ENCODE results near the gene STRBP. TPM values are rescaled to one million over a fixed set of nuclear protein-coding genes. Genes with fewer than 3 reads are reported as not detected.

STRBP gene
- total RNA-seq, 1 donor from 2014 or later: 65.9 TPM

DNA sequence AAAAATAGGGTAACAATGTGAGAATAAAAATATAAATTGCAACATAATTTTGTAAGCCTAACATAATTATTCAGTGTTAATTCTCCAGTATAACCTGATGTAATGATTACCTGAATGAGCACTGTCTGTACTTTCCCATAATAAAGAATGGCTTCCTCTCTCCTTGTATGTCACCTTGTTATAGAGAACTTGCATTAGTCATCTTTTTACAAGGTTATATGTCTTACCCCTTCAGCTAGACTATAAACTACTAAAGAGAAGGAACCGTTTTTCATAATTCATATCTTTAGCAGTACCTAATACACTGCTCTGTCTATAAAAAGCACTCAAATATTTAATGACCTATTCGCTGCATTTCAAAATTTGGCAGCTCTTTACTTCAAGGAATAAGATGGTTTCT, 19.8 kb downstream of the STRBP start:
- Mint-ChIP-seq H3K9me3 (peaks cover 9% of the 10 kb centered on the region), H3K36me3 (peaks cover 3% of the 10 kb centered on the region)
- TF ChIP-seq, protein P1, sequence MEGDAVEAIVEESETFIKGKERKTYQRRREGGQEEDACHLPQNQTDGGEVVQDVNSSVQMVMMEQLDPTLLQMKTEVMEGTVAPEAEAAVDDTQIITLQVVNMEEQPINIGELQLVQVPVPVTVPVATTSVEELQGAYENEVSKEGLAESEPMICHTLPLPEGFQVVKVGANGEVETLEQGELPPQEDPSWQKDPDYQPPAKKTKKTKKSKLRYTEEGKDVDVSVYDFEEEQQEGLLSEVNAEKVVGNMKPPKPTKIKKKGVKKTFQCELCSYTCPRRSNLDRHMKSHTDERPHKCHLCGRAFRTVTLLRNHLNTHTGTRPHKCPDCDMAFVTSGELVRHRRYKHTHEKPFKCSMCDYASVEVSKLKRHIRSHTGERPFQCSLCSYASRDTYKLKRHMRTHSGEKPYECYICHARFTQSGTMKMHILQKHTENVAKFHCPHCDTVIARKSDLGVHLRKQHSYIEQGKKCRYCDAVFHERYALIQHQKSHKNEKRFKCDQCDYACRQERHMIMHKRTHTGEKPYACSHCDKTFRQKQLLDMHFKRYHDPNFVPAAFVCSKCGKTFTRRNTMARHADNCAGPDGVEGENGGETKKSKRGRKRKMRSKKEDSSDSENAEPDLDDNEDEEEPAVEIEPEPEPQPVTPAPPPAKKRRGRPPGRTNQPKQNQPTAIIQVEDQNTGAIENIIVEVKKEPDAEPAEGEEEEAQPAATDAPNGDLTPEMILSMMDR (IDR thresholded peaks at IDR 0.05; ENCODE audit: unreplicated experiment): no peak

DNA sequence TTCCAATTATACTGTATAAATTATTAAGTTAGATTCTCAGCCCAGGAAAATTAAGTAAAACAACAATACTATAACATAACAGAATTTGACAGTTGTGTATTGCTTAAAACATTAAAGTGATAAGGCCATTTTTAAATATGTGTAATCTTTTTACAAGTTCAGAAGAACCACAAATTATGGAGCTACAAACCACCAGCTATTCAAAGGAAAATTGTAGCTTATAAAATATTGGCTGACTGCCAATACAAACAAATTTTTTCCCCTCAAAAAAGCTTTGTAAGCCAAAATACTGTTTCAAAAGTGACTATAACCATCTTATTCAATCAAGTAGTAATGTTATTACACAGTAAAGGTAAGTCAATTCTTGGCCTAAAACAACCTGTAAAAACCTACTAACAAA, 21.9 kb downstream of the STRBP start:
- Mint-ChIP-seq H3K27me3 (ENCODE audit: low read depth) (peaks cover 21% of the 10 kb centered on the region), H3K9me3 (peaks cover 9% of the 10 kb centered on the region), H3K36me3 (peaks cover 8% of the 10 kb centered on the region), H3K4me1 (peaks cover 14% of the 10 kb centered on the region), H3K4me3 (no peak overlapping the region), H3K27ac (peak overlapping the region; percentile 62)
- TF ChIP-seq, protein P1 (IDR thresholded peaks at IDR 0.05; ENCODE audit: unreplicated experiment): no peak
- no peak for DNase-seq (ENCODE audit: low spot score in 2 of 2, unreplicated experiment in 2 of 2)

More for the DNA sequence above, 19.8 kb downstream of the STRBP start:
- H3K4me3 Mint-ChIP-seq: no peak overlapping the region
- DNase-seq (ENCODE audit: low spot score in 2 of 2, unreplicated experiment in 2 of 2): no peak
- H3K27me3 Mint-ChIP-seq (ENCODE audit: low read depth): peaks cover 26% of the 10 kb centered on the region
- peaks cover 23% of the 10 kb centered on the region for H3K4me1 Mint-ChIP-seq
- no peak overlapping the region for H3K27ac Mint-ChIP-seq

DNA sequence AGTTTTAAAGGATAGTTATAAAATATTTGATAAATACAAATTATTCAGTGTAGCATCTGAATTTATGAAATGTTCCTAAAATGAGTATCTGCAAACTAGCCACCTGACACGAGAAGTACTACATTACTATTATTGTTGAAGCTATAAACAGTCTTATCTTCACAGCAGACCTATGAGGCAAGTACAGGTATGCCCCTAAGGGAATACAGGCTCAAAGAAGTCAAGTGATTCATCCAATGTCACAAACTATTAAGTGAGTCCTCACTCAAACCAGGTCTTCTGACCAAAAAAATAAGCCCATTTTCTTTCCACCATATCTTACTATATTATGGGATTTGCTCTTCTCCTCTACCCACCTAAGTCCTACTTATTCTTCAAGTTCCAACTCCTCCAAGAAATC, 28.7 kb downstream of the STRBP start:
- peaks cover 13% of the 10 kb centered on the region for H3K4me1 Mint-ChIP-seq
- peaks cover 7% of the 10 kb centered on the region for H3K36me3 Mint-ChIP-seq
- TF ChIP-seq, protein P1 (IDR thresholded peaks at IDR 0.05; ENCODE audit: unreplicated experiment): no peak
- DNase-seq (ENCODE audit: low spot score in 2 of 2, unreplicated experiment in 2 of 2): no peak
- H3K27me3 Mint-ChIP-seq (ENCODE audit: low read depth): peaks cover 26% of the 10 kb centered on the region
- no peak overlapping the region for H3K4me3 Mint-ChIP-seq
- peaks cover 5% of the 10 kb centered on the region for H3K9me3 Mint-ChIP-seq
- H3K27ac Mint-ChIP-seq: no peak overlapping the region

DNA sequence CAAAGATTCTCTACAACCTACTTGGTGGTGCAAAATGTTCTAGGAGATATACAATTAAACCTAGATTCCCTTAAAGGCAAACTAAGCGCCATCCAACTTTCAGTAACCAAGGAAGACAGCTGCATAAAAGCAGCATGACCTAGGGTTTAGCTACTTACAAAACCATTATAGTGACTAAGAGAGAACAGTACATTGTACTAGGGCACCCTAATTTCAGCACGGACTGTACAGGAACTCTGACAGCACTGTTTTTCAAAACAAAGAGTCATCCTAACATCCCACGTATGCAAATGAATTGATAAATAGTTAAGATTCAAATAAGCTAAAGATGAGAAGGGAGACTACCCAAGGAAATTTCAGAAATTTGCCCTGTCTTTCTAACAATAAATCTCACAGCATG, 30.0 kb downstream of the STRBP start:
- Mint-ChIP-seq H3K4me3 (no peak overlapping the region), H3K9me3 (peaks cover 3% of the 10 kb centered on the region), H3K27me3 (ENCODE audit: low read depth) (peaks cover 18% of the 10 kb centered on the region), H3K36me3 (peaks cover 7% of the 10 kb centered on the region), H3K27ac (no peak overlapping the region), H3K4me1 (peaks cover 17% of the 10 kb centered on the region)
- DNase-seq (ENCODE audit: low spot score in 2 of 2, unreplicated experiment in 2 of 2): no peak
- TF ChIP-seq, protein P1 (IDR thresholded peaks at IDR 0.05; ENCODE audit: unreplicated experiment): no peak

DNA sequence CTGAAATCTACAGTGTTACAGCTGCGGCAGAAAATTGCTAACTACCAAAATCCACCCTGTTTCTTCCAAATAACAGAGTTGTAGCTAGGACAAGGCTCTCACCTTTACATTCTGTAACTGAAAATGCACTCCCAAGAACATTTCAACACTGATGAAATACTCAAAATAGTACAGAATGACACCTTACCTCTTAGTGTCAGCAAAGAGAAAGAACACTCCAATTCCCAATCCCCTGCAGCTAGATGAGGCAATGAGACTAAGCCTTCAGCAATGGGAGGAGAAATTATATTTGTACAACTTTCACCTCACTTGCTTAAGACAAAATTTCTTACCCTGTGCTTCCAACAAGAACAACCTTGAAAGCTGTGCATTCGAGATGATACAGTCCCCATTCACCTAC, 31.2 kb downstream of the STRBP start:
- H3K4me3 Mint-ChIP-seq: no peak overlapping the region
- no peaks in the 10 kb centered on the region for H3K9me3 Mint-ChIP-seq
- H3K36me3 Mint-ChIP-seq: peaks cover 7% of the 10 kb centered on the region
- TF ChIP-seq, protein P1 (IDR thresholded peaks at IDR 0.05; ENCODE audit: unreplicated experiment): no peak
- no peak for DNase-seq (ENCODE audit: low spot score in 2 of 2, unreplicated experiment in 2 of 2)
- H3K27ac Mint-ChIP-seq: no peak overlapping the region
- peaks cover 18% of the 10 kb centered on the region for H3K27me3 Mint-ChIP-seq (ENCODE audit: low read depth)
- H3K4me1 Mint-ChIP-seq: peaks cover 27% of the 10 kb centered on the region

DNA sequence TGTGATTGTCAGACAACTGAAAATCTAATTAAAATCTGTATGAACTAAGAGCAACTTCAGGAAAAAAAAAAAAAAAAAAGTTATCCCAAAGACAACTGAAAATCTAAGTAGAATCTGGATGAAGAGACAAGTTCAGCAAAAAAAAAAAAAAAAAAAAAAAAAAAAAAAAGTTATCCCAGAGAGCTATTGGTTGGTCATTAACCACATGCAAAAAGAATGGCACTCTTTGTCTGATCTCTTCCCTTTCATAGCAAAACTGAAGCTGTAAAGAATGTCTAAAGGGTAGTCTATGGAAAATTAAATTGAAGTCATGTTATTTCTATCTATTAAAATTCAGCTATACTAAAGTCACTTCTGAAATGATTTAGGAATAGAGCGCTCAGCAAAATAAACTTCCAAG, 32.9 kb downstream of the STRBP start:
- Mint-ChIP-seq H3K27me3 (ENCODE audit: low read depth) (peaks cover 10% of the 10 kb centered on the region), H3K9me3 (no peaks in the 10 kb centered on the region), H3K4me1 (peaks cover 41% of the 10 kb centered on the region), H3K36me3 (peaks cover 1% of the 10 kb centered on the region), H3K4me3 (no peak overlapping the region), H3K27ac (no peak overlapping the region)
- TF ChIP-seq, protein P1 (IDR thresholded peaks at IDR 0.05; ENCODE audit: unreplicated experiment): no peak
- DNase-seq (ENCODE audit: low spot score in 2 of 2, unreplicated experiment in 2 of 2): no peak
